Liver (tissue), 9 donors: ENCODE data around the gene SH3RF3. TPM values are rescaled to one million over a fixed set of nuclear protein-coding genes. Genes with fewer than 3 reads are reported as not detected.
A peak's percentile ranks its signal among the peaks of the same experiment; 100 is the strongest.

ENCODE experiments used
- DNase-seq: peaks from one replicate; pipeline ENCODE4 v3.0.0-alpha.2; 2017; ENCODE audit warnings: low spot score
- H3K27ac ChIP-seq, 2 donors: one replicate each; pipeline ENCODE4 v1.7.0; 2013; ENCODE audit warnings: inconsistent platforms in 2 of 2, low read length in 2 of 2, control low read depth in 1 of 2, low read depth in 1 of 2, mild to moderate bottlenecking in 1 of 2
- H3K27me3 ChIP-seq, 4 donors: one replicate each; pipeline versions ENCODE4 v1.6.1 to v1.7.0; 2013; ENCODE audit warnings: low read length in 3 of 4, inconsistent platforms in 1 of 4, mild to moderate bottlenecking in 1 of 4, moderate library complexity in 1 of 4; ENCODE audit not compliant: control insufficient read depth in 4 of 4, insufficient read depth in 4 of 4
- H3K36me3 ChIP-seq, 4 donors: one replicate each; pipeline versions ENCODE4 v1.6.1 to v1.7.0; 2013; ENCODE audit warnings: low read length in 3 of 4, mild to moderate bottlenecking in 3 of 4, low read depth in 1 of 4, moderate library complexity in 1 of 4; ENCODE audit not compliant: control insufficient read depth in 4 of 4, insufficient read depth in 3 of 4
- H3K4me1 ChIP-seq, 4 donors: one replicate each; pipeline versions ENCODE4 v1.6.1 to v1.7.0; 2013; ENCODE audit warnings: low read length in 3 of 4, mild to moderate bottlenecking in 3 of 4, moderate library complexity in 1 of 4; ENCODE audit not compliant: control insufficient read depth in 4 of 4, insufficient read depth in 4 of 4
- H3K4me3 ChIP-seq, 3 donors: one replicate each; pipeline versions ENCODE4 v1.6.1 to v1.7.0; 2013; ENCODE audit warnings: low read length in 3 of 3, control low read depth in 1 of 3, low read depth in 1 of 3, mild to moderate bottlenecking in 1 of 3
- H3K9ac ChIP-seq, 2 donors: one replicate each; pipeline ENCODE4 v1.7.0; 2013; ENCODE audit warnings: low read length in 2 of 2, mild to moderate bottlenecking in 2 of 2, moderate library complexity in 2 of 2, control low read depth in 1 of 2, low read depth in 1 of 2
- H3K9me3 ChIP-seq, 4 donors: one replicate each; pipeline versions ENCODE4 v1.6.1 to v1.7.0; 2013; ENCODE audit warnings: low read length in 3 of 4; ENCODE audit not compliant: control insufficient read depth in 4 of 4
- CTCF ChIP-seq: fragments of 150-350 bp; IDR thresholded peaks from 2 replicates; pipeline ENCODE4 v1.5.1; 2017; ENCODE audit warnings: improper control_type of control experiment, low read depth, low read length; ENCODE audit not compliant: missing input control
- NR2F2 ChIP-seq: IDR thresholded peaks from 2 replicates; pipeline ENCODE4 v1.6.1; 2016; ENCODE audit warnings: antibody characterized with exemption
- RAD21 ChIP-seq, 2 donors: IDR thresholded peaks; 2 replicates each; pipeline ENCODE4 v1.6.1; 2016; ENCODE audit warnings: antibody characterized with exemption in 2 of 2, mild to moderate bottlenecking in 2 of 2
- REST ChIP-seq: IDR thresholded peaks from 2 replicates; pipeline ENCODE4 v1.6.1; 2016; ENCODE audit warnings: antibody characterized with exemption, mild to moderate bottlenecking
- SP1 ChIP-seq: IDR thresholded peaks from 2 replicates; pipeline ENCODE4 v1.6.1; 2018; ENCODE audit warnings: antibody characterized with exemption, mild to moderate bottlenecking
- ZBTB33 ChIP-seq: IDR thresholded peaks from 2 replicates; pipeline ENCODE4 v1.6.1; 2016; ENCODE audit warnings: antibody characterized with exemption
- WGBS: extraction: QIAGEN DNeasy Blood & Tissue Kit; methylation state at CpG from one replicate; pipeline ENCODE4 v1.1.7; 2013; 5-methylcytosine and 5-hydroxymethylcytosine counted together
- polyA plus RNA-seq, 2 donors: library from polyadenylated mRNA; stranded (reverse) in 1 of 2; unstranded in 1 of 2; fragments of 200-250 nt in 1 of 2; fragments of >200 nt in 1 of 2; fragmentation: Nextera tagmentation in 1 of 2; extraction: Ambion mirVana in 1 of 2; gene quantifications; one replicate each; pipeline versions ENCODE4 v1.2.1 to v1.2.3, GENCODE V29; 2013 to 2015
- total RNA-seq, 2 donors: library from RNA; depleted of rRNA; stranded (reverse); fragments of >200 nt; gene quantifications; one replicate each; pipeline ENCODE4 v1.2.3, GENCODE V29; 2014
- donor health status: healthy.
- donor health status: healthy.
- donor health status: healthy.
- donor health status: healthy.
- donor health status: healthy.

Gene SH3RF3
- total and polyA plus RNA-seq, 4 donors = 0.11 to 1.0 (median 0.54) TPM

- TF ChIP-seq NR2F2 = peak; percentile 89
- TF ChIP-seq REST = no peak
- no peaks in the 10 kb centered on the region for H3K4me1 ChIP-seq
- 77% methylated on average over 26 of the region's 26 CpGs for WGBS
Observed at GRCh38 chr2:109275120-109276012, 146.4 kb downstream of the SH3RF3 start.

GRCh38 chr2:109277406-109277805, 148.4 kb downstream of the SH3RF3 start:
- Histone ChIP-seq H3K4me1 (no peaks in the 10 kb centered on the region), H3K36me3 (no peaks in the 10 kb centered on the region), H3K9ac (no peak overlapping the region), H3K9me3 (no peaks in the 10 kb centered on the region), H3K4me3 (no peak overlapping the region), H3K27me3 (no peaks in the 10 kb centered on the region), H3K27ac (no peak overlapping the region)
- TF ChIP-seq CTCF (no peak), RAD21 (IDR thresholded peaks at IDR 0.05) (no peak)
- 80% methylated on average over 12 of the region's 12 CpGs for WGBS
- DNase-seq = no peak

More at GRCh38 chr2:109275120-109276012, 146.4 kb downstream of the SH3RF3 start:
- Histone ChIP-seq H3K27ac (peak overlapping the region in 1 of 2 donors; percentile 38), H3K27me3 (no peaks in the 10 kb centered on the region), H3K36me3 (no peaks in the 10 kb centered on the region), H3K9me3 (no peaks in the 10 kb centered on the region), H3K9ac (no peak overlapping the region), H3K4me3 (no peak overlapping the region)
- no peak for DNase-seq

- WGBS = 62% methylated on average over 15 of the region's 15 CpGs
- no peak for DNase-seq
- Histone ChIP-seq H3K4me3 (no peak overlapping the region), H3K9ac (no peak overlapping the region), H3K36me3 (no peaks in the 10 kb centered on the region), H3K4me1 (no peaks in the 10 kb centered on the region), H3K9me3 (no peaks in the 10 kb centered on the region), H3K27ac (no peak overlapping the region), H3K27me3 (no peaks in the 10 kb centered on the region)
- TF ChIP-seq SP1 (peak; percentile 25), NR2F2 (peak; percentile 76), CTCF (no peak), ZBTB33 (no peak)
Observed at GRCh38 chr2:109279243-109279860, 150.3 kb downstream of the SH3RF3 start.
